T-cell (primary cell): ENCODE results near the gene ARF5. TPM values are rescaled to one million over a fixed set of nuclear protein-coding genes. Genes with fewer than 3 reads are reported as not detected.
A peak's percentile ranks its signal among the peaks of the same experiment; 100 is the strongest.

Source experiments
- ATAC-seq, 4 experiments: fragments of 200-7000 bp in 3 of 4; fragments of 150-1000 bp in 1 of 4; cut with Tn5 transposase; replicated peaks in 1 of 4; 1 replicate in 3 of 4; 2 replicates in 1 of 4; pipeline ENCODE4 v1.10.0; 2021; ENCODE audit warnings: moderate library complexity in 3 of 4, mild to moderate bottlenecking in 2 of 4, moderate number of reproducible peaks in 1 of 4
- CTCF ChIA-PET, 2 donors: fragments of 300-600 bp; sonication (Branson Sonifier 250); formaldehyde crosslinking; loops; one replicate each; lab custom pipeline; 2022; ENCODE audit warnings: antibody characterized with exemption in 2 of 2; lab: Charles Lee
- POLR2A ChIA-PET, 2 donors: fragments of 300-600 bp; sonication (Branson Sonifier 250); formaldehyde crosslinking; loops; one replicate each; lab custom pipeline; 2022; ENCODE audit warnings: antibody characterized with exemption in 2 of 2; lab: Charles Lee
- DNase-seq, 35 experiments: peaks; one replicate each; pipeline versions ENCODE4 v3.0.0 to v3.0.0-alpha.2; 2013 to 2023
- H3K27ac ChIP-seq: one replicate; pipeline ENCODE4 v1.5.1; 2013; ENCODE audit warnings: low read length
- H3K27me3 ChIP-seq, 2 experiments: replicated peaks in 1 of 2; 1 replicate in 1 of 2; 2 replicates in 1 of 2; pipeline versions ENCODE4 v1.6.1 to v1.7.0; 2013; ENCODE audit warnings: low read length in 1 of 2, mixed read lengths in 1 of 2; ENCODE audit not compliant: control insufficient read depth in 2 of 2, insufficient read depth in 2 of 2; ENCODE audit errors: extremely low read depth in 1 of 2
- H3K36me3 ChIP-seq, 2 donors: 1 replicate in 1 of 2; 2 replicates in 1 of 2; pipeline versions ENCODE4 v1.6.1 to v1.7.0; 2013; ENCODE audit warnings: low read length in 1 of 2; ENCODE audit not compliant: control insufficient read depth in 2 of 2, insufficient read depth in 1 of 2; ENCODE audit errors: extremely low read depth in 1 of 2
- H3K4me1 ChIP-seq, 2 experiments: 1 replicate in 1 of 2; 2 replicates in 1 of 2; pipeline versions ENCODE4 v1.6.1 to v1.7.0; 2013; ENCODE audit warnings: low read length in 2 of 2, mixed read lengths in 1 of 2; ENCODE audit not compliant: insufficient read depth in 2 of 2, control insufficient read depth in 1 of 2; ENCODE audit errors: extremely low read depth in 1 of 2
- H3K4me3 ChIP-seq, 2 donors: 1 replicate in 1 of 2; 2 replicates in 1 of 2; pipeline versions ENCODE4 v1.5.1 to v1.7.0; 2013; ENCODE audit warnings: mild to moderate bottlenecking in 2 of 2, low read length in 1 of 2, moderate library complexity in 1 of 2; ENCODE audit not compliant: control insufficient read depth in 1 of 2; ENCODE audit errors: extremely low read depth in 1 of 2
- H3K9me3 ChIP-seq: 2 replicates; pipeline ENCODE4 v1.7.0; 2013
- H3K27ac Mint-ChIP-seq, 2 donors: one replicate each; pipeline ENCODE4 v1.8.0; 2020 to 2021; ENCODE audit warnings: mild to moderate bottlenecking in 2 of 2, mixed read lengths in 2 of 2
- H3K27me3 Mint-ChIP-seq, 2 donors: one replicate each; pipeline ENCODE4 v1.8.0; 2021 to 2022; ENCODE audit warnings: mixed read lengths in 2 of 2
- H3K36me3 Mint-ChIP-seq: one replicate; pipeline ENCODE4 v1.8.0; 2021; ENCODE audit warnings: mixed read lengths
- H3K4me1 Mint-ChIP-seq, 3 donors: one replicate each; pipeline ENCODE4 v1.8.0; 2020 to 2022; ENCODE audit warnings: mixed read lengths in 3 of 3, mild to moderate bottlenecking in 1 of 3
- H3K4me3 Mint-ChIP-seq, 3 donors: one replicate each; pipeline ENCODE4 v1.8.0; 2020 to 2022; ENCODE audit warnings: mild to moderate bottlenecking in 3 of 3, mixed read lengths in 3 of 3, moderate library complexity in 3 of 3
- H3K9me3 Mint-ChIP-seq, 3 donors: one replicate each; pipeline ENCODE4 v1.8.0; 2020 to 2022; ENCODE audit warnings: mixed read lengths in 3 of 3
- WGBS: methylation state at CpG from one replicate; pipeline ENCODE4 v1.1.5; 2013; ENCODE audit warnings: missing lambda C conversion rate; ENCODE audit not compliant: insufficient coverage; 5-methylcytosine and 5-hydroxymethylcytosine counted together
- total RNA-seq, 35 experiments: library from RNA in 6 of 35; stranded (reverse) in 6 of 35; fragments of 120-200 nt in 1 of 35; gene quantifications; one replicate each; pipeline versions ENCODE4 v1.2.1 to v1.2.4 and lab custom pipeline; 2013 to 2026

The ARF5 gene
- total RNA-seq, 5 donors from 2014 or later (not counting 1 experiment from before 2014, with no cell fraction given) = 90.0 to 106 (median 102) TPM

DNA sequence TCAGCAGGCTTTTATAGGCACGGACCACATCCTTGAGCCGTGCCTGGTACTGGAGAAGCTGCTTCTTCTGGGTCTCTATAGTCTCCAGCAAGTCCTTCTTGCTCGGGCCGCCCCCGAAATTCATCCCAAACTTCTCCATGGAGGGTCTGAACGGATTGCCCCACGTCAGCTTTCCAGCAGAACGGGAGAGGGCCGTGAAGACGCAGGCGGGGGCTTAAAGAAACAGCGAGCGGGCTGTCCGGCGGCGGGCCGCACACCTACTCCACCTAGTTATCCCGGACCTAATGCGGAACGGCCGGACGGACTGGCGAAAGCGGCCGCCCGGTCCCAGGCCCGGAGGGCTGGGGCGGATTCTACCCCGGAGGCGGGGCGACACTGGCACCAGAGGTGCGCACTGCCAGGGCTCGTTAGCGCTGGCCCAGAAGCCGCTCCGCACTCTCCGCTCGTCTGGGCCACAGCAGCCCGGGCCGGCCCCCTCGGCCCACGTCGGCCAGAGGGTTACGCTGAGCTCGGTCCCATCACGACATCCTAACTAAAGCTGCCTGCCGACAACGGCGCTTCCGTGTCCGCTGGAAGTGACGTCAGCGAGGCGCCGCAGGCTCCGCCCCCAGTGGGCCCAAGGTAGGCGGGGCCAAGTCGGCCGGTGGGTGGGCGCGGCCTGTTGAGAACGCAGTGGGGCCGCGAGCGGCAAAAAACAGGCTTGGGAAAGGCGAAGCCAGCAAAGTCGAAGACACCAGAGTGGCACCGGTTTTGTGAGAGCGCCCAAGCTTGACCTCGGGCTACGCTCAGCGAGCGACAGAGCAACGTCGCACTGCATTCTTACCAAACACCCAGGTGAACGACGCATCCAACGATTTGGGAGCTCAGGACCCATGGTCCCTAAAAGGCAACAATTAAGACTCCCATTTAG, 2.9 kb upstream of the ARF5 start, which contains the start of gene GCC1:
Gene GCC1 (minus strand): TSS at position 553 of the 910 bp plus-strand sequence. CDS start 414 bp downstream, at position 139.
- H3K4me1 Mint-ChIP-seq = peaks cover 76 to 82% (median 80%) of the 10 kb centered on the region in 3 donors
- POLR2A ChIA-PET = interaction anchor here (0.6 to 1.4 kb wide), 4 partner anchors 9 to 193 kb away, joined by 3 to 7 read pairs (median 4); partner anchors contain the start of gene ZNF800 (in 1 of the 2)
- H3K27me3 ChIP-seq = no peaks in the 10 kb centered on the region
- peak within 1 kb of the TSS; percentile 86 to 92 for H3K4me3 ChIP-seq
- WGBS = 6% methylated on average over 76 of the region's 78 CpGs
- H3K36me3 ChIP-seq = peaks cover 10 to 38% of the 10 kb centered on the region in 2 donors
- H3K9me3 ChIP-seq = no peaks in the 10 kb centered on the region
- DNase-seq = peak; percentile 79 to 96 (median 91)
- peak within 1 kb of the TSS; percentile 86 to 91 (median 90) for H3K4me3 Mint-ChIP-seq
- CTCF ChIA-PET = no interaction called here
- ATAC-seq = peak; percentile 78 to 82 (median 80)
- no peaks in the 10 kb centered on the region for H3K9me3 Mint-ChIP-seq
- peak within 1 kb of the TSS; percentile 80 to 93 for H3K27ac Mint-ChIP-seq
- H3K36me3 Mint-ChIP-seq = peaks cover 25% of the 10 kb centered on the region
- H3K4me1 ChIP-seq = peaks cover 21 to 74% of the 10 kb centered on the region in 2 experiments
- no peaks in the 10 kb centered on the region for H3K27me3 Mint-ChIP-seq
- peak within 1 kb of the TSS; percentile 74 for H3K27ac ChIP-seq

DNA sequence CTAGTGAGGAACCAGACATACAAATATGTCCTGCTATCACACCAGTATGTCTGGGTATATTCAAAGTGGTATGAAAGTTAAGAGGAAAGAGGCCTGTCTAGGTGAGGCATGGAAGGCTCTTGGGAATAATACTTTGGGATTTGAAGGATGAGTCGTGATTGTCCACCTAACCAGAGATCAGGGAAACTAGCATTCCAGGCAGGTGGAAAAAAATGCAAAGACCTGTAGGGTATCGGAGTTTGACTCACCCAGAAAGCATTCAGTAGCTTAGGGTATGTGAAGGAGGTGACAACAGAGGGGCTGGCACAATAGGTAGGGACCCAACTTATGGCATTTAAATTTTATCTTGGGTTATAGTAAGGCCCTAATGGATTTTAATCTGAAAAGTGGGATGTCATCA, 1.9 kb upstream of the ARF5 start:
- CTCF ChIA-PET = interaction anchor here in 1 of 2 donors (1.0 kb wide), 1 partner anchor 238 kb away, joined by 3 read pairs; no protein-coding TSS in a partner anchor
- Histone ChIP-seq H3K36me3 (peaks cover 10 to 41% of the 10 kb centered on the region in 2 donors), H3K4me3 (no peak overlapping the region), H3K4me1 (peaks cover 21 to 70% of the 10 kb centered on the region in 2 experiments), H3K27ac (no peak overlapping the region), H3K9me3 (no peaks in the 10 kb centered on the region), H3K27me3 (no peaks in the 10 kb centered on the region)
- Mint-ChIP-seq H3K4me3 (peak overlapping the region; percentile 86 to 91 (median 90)), H3K36me3 (peaks cover 28% of the 10 kb centered on the region), H3K27ac (peak overlapping the region in 1 of 2 donors; percentile 24), H3K9me3 (no peaks in the 10 kb centered on the region), H3K27me3 (no peaks in the 10 kb centered on the region), H3K4me1 (peaks cover 70 to 77% (median 70%) of the 10 kb centered on the region in 3 donors)
- WGBS = 80% methylated on average over 1 of the region's 2 CpGs
- DNase-seq (no peak), ATAC-seq (no peak)
- POLR2A ChIA-PET = interaction anchor here in 1 of 2 donors (1.4 kb wide), 1 partner anchor 194 kb away, joined by 7 read pairs; the partner anchor contains the start of gene ZNF800

DNA sequence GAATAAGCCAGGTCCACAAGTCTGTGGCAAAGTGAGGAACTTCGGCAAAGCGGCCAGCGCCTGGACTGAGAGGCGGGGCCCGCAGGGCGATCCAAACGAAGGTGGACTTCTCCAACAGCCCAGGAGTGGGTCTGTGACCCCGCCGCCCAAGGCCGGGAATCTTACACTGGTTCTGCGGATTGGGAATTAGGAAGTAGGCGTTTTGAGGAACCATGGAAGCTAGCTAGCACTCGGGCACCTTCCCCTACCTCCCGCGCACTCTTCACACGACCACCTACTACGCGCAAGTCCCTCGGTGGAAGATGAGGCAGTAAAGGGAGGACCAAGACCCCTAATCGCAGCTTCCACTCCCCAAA, 570 bp upstream of the ARF5 start:
- peaks cover 20 to 57% of the 10 kb centered on the region in 2 experiments for H3K4me1 ChIP-seq
- Mint-ChIP-seq H3K27ac (peak overlapping the region in 1 of 2 donors; percentile 28), H3K4me3 (peak overlapping the region; percentile 86 to 91 (median 90)), H3K4me1 (peaks cover 57 to 67% (median 61%) of the 10 kb centered on the region in 3 donors), H3K36me3 (peaks cover 25% of the 10 kb centered on the region), H3K27me3 (no peaks in the 10 kb centered on the region), H3K9me3 (no peaks in the 10 kb centered on the region)
- H3K9me3 ChIP-seq = no peaks in the 10 kb centered on the region
- peak overlapping the region; percentile 73 to 80 for H3K4me3 ChIP-seq
- H3K27ac ChIP-seq = peak overlapping the region; percentile 58
- peaks cover 9 to 34% of the 10 kb centered on the region in 2 donors for H3K36me3 ChIP-seq
- WGBS = 81% methylated on average over 5 of the region's 20 CpGs
- ChIA-PET CTCF (interaction anchor here in 1 of 2 donors (1.1 kb wide), 1 partner anchor 73 kb away, joined by 3 read pairs; no protein-coding TSS in a partner anchor), POLR2A (interaction anchor here (0.6 to 1.1 kb wide), 4 partner anchors 79 to 229 kb away, joined by 3 to 4 read pairs (median 3); no protein-coding TSS in a partner anchor)
- H3K27me3 ChIP-seq = no peaks in the 10 kb centered on the region
- DNase-seq (no peak), ATAC-seq (no peak)

DNA sequence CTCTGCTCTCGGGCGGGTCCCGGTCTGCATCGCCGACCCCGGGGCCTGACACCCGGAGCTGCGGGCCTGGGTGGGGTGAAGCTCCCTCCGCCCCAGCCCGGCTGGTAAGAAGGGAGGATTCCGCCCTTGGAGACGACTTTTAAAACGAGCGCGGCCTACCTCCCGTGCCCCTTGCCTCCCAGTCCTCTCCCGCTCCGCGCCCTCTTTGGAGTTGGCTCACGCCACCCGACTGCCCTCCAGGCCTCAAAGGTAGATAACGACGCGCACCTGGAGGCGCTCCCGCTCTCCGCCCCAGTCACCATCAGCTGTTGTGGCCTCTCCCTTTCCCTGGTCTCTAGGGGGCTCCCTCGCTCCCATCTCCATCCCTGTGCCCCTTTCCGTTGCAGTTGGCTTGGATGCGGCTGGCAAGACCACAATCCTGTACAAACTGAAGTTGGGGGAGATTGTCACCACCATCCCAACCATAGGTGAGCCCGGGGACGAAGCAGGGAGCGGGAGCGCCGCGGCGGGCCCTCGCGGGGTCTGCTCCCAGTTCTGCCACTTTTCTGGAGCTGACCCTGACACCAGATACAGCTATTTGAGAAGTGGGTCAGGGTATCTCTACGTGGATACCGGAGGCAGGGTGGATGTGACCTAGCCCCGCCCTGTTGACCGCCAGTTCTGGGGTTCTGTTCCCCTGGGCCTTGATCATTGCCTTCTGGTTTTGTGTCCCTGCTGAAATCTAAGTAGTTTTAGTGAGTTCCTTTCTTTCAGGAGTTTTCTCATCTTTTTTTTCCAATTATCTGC, 679 bp downstream of the ARF5 start:
- ATAC-seq = peak; percentile 23 to 33 (median 30)
- Histone ChIP-seq H3K36me3 (peaks cover 0 to 23% of the 10 kb centered on the region in 2 donors), H3K4me3 (peak overlapping the region; percentile 77 to 80), H3K9me3 (no peaks in the 10 kb centered on the region), H3K27ac (peak overlapping the region; percentile 53), H3K27me3 (no peaks in the 10 kb centered on the region), H3K4me1 (peaks cover 14 to 45% of the 10 kb centered on the region in 2 experiments)
- POLR2A ChIA-PET = interaction anchor here (0.6 to 1.1 kb wide), 4 partner anchors 12 to 447 kb away, joined by 3 to 5 read pairs (median 4); no protein-coding TSS in a partner anchor
- Mint-ChIP-seq H3K4me3 (peak overlapping the region; percentile 91 to 92 (median 91)), H3K27ac (peak overlapping the region; percentile 79 to 86), H3K4me1 (peaks cover 44 to 54% (median 48%) of the 10 kb centered on the region in 3 donors), H3K27me3 (no peaks in the 10 kb centered on the region), H3K9me3 (no peaks in the 10 kb centered on the region), H3K36me3 (peaks cover 14% of the 10 kb centered on the region)
- peak in 16 of 35 experiments; percentile 3 to 47 (median 15) for DNase-seq
- CTCF ChIA-PET = interaction anchor here in 1 of 2 donors (1.0 kb wide), 1 partner anchor 10 kb away, joined by 3 read pairs; no protein-coding TSS in a partner anchor
- WGBS = 27% methylated on average over 25 of the region's 43 CpGs

DNA sequence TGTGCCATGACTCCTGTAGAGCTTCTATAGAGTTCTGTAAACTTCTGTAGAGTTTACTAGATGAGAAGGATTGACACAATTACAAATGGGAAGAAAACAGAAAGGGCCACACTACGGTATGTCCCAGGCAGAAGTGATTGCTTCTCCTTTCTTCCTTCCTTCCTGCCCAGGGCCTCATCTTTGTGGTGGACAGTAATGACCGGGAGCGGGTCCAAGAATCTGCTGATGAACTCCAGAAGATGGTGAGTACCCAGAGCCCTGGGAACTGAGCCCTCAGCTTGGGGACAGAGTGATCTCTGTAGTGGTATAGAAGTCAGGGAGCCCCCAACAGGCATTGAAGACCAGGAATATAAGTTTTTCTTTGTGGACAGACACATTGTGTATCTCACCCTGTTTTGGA, 1.7 kb downstream of the ARF5 start:
- H3K36me3 ChIP-seq = peaks cover 0 to 23% of the 10 kb centered on the region in 2 donors
- peaks cover 36 to 44% (median 38%) of the 10 kb centered on the region in 3 donors for H3K4me1 Mint-ChIP-seq
- DNase-seq (no peak), ATAC-seq (no peak)
- H3K27ac Mint-ChIP-seq = no peak overlapping the region
- H3K36me3 Mint-ChIP-seq = peaks cover 14% of the 10 kb centered on the region
- ChIA-PET CTCF (interaction anchor here in 1 of 2 donors (0.7 kb wide), 2 partner anchors 17 to 330 kb away, joined by 5 to 12 read pairs; no protein-coding TSS in a partner anchor), POLR2A (no interaction called here)
- no peak overlapping the region for H3K4me3 ChIP-seq
- no peak overlapping the region for H3K27ac ChIP-seq
- 100% methylated on average over 2 of the region's 3 CpGs for WGBS
- no peaks in the 10 kb centered on the region for H3K9me3 Mint-ChIP-seq
- H3K9me3 ChIP-seq = no peaks in the 10 kb centered on the region
- H3K4me3 Mint-ChIP-seq = peak overlapping the region; percentile 91 to 92 (median 91)
- no peaks in the 10 kb centered on the region for H3K27me3 Mint-ChIP-seq
- H3K4me1 ChIP-seq = peaks cover 4 to 35% of the 10 kb centered on the region in 2 experiments
- H3K27me3 ChIP-seq = no peaks in the 10 kb centered on the region
